ENCODE results near the gene POFUT2.
"Not testable (repeated sequence)": the region's sequence is repeated elsewhere in the genome, so short reads cannot be mapped to it uniquely, and the experiment has no call there.

The POFUT2 gene

DNA sequence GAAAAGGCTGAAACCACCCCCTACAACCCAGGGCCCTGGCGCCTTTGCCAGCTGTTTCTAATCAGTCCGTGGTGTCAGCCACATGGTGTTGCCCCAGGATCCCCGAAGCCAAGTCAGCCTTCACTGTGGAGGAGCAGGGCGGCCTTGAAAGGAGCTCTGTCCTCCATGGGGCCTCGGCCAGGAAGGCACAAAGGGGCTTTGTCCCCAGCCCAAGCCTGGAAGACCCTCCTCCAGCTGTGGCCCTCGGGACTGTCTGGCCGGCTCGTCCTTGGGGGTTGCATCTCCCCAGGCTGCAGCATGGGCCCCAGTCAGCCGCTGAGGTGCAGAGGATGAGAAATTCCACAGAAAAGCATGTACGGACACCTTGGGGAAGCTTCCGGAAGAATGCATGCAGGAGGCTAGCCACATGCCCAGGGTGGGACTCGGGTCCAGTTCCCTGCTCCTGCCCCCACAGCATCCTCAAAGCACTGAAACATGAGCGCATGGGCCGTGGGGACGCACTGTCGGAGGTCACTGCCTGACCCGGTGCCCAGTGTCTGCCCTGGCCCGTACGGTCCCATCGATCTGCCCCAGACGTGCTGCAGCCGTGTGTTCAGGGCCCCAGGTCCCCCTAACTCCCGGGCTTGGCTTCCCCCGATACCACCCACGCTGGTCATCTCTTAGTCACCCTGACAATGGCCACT lies 38.6 kb upstream of the POFUT2 start:
- DNase-seq, result peak in 1 of 5 donors; percentile 3

DNA sequence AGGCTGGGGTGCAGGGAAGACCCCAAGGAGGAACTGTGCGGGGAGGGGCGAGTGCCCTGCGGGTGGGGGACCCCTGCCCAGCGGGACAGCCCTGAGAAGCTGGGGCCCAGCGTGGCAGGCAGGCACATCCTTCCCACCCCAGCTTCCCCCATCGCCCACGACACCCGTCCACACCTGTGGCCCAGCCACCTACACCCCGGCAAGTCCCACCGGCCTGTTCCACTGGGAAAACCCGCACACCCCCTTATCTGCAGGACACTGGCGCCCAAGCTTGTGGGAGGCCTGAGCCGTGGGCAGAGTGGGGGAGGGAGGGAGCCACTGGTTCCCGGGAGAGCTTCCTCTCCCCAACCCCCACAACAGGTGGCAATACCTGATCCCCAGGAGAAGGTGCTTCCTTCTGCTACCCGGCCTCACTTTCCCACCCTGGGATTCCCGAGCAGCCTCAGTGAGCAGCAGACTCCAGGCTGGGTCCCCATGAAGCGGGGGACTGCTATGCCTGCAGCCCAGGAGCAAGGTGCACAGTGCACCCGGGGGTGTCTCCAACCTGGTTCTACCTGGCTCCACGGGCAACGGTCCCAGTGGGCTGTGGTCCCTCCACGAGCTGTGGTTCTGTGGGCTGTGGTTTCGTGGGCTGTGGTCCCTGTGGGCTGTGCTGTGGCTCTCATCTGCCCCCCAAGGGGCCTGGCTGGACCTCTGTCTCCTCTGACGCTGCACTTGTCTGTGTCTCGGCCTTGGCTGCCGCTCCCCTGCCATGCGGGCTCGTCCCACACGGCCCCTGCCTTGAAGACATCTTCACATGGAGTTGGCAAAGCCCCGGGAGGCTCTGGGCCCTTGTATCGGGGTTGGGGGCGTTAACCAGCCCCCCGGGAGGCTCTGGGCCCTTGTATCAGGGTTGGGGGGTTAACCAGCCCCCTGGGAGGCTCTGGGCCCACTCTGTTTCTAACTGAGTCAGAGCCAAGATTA lies 37.8 kb upstream of the POFUT2 start:
- DNase-seq, result peak in 1 of 5 donors; percentile 6

DNA sequence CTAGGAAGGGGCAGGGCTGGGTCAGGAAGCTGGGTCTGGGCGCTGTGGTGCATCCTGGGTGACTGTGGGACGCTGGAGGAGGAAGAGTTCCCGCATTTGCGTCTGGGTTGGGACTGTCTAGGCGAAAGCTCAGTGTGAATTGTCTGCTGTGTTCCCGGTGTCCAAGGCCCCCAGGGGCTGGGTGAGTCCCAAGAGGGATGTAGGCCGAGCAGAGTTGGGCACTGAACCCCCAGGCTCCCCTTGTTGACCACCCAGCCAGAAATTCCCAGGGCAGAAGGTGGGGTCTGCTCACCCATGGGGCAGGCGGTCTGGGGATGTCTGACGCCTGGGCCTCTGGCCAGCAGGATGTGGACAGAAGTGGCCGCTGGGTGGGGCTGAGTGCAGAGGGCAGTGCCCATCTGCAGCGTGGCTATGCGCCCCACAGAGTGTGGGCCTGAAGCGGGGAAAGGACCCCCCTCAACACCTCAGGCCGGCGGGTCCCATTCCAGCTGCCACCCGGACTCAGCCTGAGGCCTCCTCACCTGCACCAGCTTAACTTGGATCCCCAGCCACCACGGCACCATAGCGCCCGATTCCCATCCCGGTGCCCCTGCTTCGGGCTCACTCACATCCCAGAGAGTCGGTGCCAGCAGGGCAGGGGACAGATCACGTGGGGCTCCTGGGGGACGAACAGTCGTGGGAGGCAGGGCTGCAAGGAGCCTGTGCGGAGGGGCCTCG lies 37.0 kb upstream of the POFUT2 start:
- DNase-seq, result peak in 1 of 5 donors; percentile 13

DNA sequence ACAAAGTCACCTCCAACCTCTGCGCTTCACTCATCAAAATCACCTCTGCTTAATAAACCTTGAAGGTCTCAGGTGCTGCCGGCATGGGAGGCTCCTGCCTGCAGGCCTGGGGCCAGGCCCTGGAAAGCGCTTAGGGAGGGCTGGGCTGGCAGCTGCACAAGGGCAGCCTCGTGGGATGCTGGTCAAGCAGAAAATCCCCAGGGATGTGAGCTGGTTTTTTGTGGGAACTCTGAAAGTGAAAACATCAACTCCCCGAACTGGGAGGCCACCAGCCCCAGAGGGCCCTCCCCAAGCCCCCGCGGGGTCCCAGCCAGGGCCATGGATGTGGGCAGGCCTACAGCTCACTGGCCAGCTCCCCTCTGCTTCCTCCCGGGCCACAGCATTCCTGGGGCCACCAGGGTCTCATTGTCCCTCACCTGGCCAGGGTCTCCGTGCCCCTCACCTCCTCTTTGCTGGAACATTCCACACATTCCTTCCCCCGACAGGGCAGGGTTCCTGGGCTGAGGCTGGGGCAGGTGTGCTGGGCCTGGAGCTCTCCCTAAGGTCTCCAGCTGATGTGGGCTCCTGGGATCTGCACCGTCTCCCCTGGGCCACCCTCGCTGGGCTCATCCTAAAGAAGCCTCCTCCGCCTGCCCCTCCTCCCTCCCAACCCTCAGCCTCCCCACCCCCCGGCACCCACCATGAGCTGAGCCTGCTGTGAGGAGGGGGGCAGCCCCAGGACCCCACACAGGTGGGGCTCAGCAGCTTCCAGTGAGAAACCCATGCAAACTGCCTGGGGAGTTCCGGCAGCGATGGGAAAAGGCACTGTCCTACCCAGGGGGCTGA lies 36.0 kb upstream of the POFUT2 start:
- peak in 1 of 5 donors; percentile 8 for DNase-seq

DNA sequence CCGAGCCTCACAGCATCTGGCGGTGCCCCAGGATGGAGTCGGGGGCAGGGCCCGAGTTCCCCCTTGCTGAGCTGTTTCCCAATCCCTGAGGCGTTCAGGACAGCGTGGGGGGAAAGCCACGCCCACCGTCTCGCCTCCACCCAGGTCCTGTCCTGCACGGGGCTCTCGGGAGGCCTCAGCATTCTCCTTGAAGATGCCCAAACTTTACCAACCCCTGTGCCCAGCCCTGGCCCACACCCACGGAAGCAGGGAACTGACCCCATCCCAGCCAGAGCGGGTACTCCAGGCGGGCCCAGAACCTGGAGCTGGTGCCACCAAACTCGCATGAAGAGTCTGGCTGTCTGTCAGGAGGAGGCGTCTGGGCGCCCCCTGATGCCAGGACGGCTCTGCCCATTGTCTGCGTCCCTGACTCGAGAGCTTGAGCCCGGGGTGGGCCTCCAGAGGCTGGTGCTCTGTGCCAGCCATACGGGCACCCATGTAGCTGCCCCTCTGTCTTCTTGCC lies 35.3 kb upstream of the POFUT2 start:
- peak in 1 of 5 donors; percentile 9 for DNase-seq

DNA sequence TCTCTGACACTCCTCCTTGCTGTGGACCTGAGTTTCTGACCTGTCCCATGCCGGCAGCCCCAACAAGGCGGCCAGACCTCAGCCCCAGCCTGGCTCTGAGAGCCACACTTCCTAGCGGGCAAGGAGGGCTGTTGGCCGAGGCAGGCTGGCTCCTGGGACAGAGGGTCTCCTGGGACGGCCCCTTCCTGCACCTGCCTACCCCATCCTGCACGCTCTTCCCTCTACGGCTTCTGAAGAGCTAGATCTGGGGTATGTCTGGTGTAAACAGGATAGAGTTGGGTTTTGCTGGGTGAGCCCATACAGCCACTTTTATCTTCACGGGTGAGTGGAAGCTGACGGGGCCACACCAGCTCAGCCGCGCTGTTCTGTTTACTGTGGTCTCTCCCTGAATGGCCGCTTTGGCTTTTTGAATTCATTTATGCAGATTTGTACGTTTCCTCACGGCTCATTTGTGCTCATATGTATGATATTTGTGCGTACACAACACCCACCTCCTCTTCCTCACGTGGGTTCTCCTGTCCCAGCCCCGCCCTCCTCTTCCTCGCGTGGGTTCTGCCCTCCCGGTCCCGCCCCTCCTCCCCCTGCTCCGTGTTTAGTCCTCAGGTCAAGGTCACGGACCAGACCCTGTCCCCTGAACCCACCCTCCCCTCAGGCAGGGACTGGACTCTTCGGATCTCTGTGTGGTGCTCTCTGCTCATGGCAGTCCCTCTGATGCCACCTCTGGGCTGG lies 34.7 kb upstream of the POFUT2 start:
- peak in 1 of 5 donors; percentile 7 for DNase-seq

DNA sequence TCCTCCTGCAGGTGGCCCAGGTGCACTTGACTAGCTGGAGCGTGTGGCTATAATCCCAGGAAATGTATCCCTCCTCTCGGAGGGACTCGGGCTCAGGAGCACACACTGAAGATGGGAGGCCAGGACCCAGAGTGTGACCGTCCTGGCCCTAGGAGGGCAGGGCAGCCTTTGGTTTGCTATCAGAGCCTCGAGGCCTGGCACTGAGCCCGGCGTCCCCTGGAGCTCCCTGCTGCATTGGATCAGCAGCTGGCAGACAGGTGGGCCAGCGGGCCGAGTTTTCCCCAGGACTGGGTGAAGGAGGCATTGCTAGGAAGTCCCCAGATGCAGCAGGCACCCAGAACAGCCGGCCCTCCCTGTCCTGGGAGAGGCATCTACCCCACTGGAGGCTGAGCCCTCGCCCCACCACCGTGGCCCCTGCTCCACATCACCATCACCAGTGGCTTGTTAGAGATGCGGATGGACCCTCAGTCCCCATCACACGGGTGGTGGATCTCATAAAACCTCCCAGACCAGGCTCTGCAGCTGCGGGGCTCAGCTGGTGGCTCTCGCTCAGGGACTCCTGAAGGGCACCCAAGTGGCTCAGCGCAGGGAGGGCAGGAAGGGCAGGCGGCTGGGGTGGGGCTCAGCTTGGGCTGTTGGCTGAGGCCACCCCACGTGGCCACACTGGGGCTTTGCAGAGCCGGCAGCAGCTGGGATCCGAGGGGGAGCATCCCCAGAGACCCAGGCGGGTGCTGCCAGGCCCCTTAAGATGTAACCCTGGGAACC lies 32.7 kb upstream of the POFUT2 start:
- DNase-seq, result no peak

DNA sequence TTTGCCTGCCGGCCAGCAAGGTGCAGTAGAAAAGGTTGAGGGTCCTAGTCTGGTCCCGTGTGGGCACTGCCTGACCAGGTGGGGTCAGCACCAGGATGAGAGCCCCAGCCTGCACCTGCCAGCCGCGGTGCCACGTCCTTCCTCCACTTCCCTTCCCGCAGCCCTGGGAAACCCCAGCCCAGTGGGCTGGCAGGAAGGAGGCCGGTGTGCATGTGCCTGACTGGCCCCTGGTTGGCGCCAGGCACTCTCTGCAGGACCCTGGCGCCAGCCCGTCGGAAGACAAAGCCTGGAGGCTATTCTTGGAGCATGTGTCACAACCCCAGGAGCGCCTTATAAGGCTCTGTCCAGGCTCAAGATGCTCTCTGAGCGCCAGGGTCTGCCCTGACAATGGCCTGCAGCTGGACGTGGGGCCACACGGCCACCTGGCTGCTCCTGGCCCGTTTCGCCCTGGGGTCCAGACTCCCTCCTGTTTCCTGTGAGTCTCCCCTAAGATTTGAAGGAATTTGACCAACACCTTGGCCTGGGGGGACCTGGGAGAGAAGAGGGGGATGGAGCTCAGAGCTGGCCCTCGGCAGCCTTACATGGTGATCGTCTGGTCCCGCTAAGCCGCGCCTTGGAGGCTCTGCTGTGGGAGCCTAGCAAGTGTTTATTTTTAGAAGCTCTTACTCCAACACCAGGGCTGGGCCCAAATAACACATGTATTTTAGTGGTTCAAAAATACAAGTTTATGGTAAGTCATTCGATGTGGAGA lies 31.9 kb upstream of the POFUT2 start:
- DNase-seq, result no peak

DNA sequence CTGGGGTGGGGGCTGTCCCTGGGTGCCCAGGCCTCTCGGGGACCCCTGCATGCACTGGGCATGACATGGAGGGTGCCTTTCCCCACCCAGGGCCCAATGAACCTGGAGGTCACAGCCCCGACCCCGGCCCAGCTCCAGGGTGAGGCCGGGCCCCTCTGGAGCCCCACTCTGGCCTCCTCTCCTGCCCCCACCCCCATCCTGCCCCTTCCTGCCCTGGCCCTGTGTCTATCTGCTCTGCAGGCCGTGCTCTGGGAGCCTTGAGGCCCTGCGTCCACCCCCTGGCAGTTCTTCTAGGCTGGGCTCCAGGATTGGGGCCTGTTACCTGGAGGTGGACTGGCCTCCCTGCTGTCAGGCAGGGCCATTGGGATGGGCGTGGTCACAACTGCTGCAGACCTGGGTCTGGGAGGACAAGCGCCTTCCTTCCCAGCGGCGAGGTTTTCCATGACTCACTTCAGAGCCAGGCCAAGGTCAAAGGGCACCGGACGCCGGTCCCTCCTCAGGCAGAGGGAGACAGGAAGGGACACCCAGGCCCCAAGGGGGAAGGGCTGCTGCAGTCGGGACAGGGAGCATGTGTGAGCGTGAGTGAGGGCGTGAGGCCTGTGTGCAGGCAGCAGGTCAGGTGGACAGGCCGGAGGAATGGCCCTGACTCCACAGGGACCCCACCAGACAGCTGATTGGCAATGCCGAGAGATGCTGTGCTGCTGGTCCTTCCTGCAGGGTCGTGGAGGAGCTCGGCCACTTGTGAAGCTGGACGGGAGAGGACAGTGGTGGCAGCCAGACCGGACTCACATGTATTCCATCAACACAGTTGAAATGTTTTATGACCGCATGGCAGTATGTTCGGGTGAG lies 31.1 kb upstream of the POFUT2 start:
- no peak for DNase-seq

DNA sequence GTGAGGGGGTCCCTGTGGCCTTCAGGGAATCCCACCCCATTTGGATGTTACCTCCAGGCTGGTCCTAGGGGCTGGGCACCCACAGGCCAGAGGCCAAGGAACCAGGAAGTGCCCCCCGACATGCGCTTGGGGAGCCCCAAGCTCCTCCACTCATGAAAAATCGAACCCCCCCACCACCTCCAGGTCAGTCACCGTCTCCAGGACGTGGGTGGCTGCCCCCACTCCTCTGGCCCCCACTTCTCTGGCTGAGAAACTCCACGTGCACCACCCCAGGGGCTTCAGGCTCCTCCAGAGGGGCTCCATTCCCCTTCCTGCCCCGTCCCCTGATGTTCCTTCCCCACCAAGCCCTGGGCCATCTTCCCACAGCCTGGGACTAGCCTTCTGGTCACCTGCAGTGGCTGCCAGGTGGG lies 30.5 kb upstream of the POFUT2 start:
- DNase-seq, result no peak

DNA sequence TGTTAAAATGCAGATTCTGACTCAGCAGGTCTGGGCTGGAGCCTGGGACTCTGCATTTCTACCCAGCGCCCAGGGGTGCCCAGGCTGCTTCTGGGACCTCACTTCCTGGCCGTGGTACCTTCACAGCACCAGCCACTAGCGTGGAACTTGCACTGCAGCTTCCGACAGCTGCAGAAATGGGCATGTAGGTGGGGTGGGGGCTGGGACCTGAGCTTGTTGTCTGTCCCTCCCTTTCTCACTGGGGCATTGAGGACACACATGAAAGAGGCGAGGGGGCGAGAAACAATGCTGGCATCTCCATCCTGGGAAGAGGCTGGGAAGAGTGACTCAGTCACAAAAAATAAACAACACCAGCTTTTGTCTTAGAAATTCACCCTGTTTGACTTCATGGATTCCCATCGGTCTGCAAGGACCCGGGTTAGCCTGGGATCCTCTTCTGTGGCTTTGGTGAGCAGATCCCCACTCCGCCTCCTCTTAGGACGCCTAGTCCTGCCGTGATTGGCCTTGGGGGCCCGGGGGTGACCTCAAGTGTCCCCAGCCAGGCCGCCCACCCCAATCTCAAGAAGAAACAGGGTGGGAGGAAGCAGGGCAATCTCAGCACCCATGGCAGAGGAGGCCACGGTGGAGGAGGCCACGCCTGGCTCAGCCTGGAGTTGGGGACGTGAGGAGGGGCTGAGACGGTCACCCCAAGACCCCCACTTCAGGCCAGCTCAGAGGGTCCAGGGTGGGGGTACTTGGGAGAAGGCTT lies 29.9 kb upstream of the POFUT2 start:
- DNase-seq, result no peak

DNA sequence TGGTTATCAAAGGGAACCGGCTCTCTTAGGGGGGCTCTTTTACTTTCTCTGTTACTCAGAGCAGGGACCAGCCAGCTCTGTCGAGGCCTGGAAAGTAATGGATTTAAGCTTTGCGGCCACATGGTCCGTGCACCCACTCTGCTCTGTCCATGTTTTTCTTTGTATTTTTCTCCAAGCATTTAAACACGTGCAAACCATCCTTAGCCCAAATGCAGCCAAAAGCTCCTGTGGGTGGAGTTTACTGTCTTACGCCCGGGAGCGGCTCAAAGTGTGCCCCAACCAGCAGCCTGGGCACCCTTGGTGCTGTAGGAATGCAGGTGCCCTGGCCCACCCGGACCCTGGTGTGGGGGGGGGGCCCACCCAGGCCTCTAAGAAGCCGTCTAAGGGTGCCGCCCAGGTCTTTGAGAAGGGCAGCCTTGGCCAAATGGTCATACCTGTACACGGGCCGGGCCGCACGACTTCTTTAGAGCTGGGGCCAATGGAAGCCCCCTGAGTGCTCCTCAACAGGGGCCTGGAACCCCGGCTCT lies 29.2 kb upstream of the POFUT2 start:
- no peak for DNase-seq

DNA sequence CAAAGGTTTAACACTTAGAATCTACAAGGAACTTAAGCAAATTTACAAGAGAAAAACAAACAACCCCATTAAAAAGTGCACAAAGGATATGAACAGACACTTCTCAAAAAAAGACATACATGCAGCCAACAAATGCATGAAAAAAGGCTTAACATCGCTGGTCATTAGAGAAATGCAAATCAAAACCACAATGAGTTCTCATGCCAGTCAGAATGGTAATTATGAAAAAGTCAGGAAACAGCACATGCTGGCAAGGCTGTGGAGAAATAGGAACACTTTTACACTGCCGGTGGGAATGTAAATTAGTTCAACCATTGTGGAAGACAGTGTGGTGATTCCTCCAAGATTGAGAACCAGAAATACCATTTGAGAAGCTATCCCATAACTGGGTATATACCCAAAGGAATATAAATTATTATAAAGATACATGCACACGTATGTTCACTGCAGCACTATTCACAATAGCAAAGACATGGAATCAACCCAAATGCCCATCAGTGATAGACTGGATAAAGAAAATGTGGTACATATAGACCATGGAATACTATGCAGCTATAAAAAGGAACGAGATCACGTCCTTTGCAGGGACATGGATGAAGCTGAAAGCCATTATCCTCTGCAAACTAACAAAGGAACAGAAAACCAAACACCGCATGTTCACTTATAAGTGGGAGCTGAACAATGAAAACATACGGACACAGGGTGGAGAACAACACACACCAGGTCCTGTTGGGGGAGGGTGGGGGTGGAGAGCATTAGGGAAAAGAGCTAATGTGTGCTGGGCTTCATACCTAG lies 28.2 kb upstream of the POFUT2 start:
- not testable (repeated sequence) for DNase-seq

DNA sequence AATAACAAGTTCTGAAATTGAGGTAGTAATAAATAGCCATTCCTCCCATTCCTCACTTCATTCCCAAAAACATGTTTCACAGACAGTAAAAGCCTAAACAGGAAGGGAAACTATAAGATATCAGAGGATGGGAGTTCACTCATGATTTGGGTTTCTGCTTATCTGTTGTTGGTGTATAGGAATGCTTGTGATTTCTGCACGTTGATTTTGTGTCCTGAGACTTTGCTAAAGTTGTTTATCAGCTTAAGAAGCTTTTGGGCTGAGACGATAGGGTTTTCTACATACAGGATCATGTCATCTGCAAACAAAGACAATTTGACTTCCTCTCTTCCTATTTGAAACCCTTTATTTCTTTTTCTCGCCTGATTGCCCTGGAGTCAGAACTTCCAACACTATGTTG lies 26.0 kb upstream of the POFUT2 start:
- DNase-seq, result no peak

DNA sequence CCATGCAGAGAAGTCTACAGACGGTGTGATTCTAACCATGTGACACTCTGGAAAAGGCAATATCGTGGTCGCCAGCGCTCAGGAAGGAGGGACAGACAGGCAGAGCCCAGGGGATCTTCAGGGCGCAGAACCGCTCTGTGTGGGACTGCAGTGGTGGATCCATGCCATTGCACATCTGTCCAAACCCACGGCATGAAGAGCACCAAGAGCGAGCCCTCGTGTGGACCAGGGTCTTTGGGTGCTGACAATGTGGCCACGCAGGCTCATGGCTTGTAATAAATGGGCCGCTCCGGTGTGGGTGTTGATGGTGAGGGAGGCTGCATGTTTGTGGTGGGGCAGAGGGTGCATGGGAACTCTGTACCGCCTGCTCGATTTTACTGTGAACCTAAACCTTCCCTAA lies 25.3 kb upstream of the POFUT2 start:
- no peak for DNase-seq

DNA sequence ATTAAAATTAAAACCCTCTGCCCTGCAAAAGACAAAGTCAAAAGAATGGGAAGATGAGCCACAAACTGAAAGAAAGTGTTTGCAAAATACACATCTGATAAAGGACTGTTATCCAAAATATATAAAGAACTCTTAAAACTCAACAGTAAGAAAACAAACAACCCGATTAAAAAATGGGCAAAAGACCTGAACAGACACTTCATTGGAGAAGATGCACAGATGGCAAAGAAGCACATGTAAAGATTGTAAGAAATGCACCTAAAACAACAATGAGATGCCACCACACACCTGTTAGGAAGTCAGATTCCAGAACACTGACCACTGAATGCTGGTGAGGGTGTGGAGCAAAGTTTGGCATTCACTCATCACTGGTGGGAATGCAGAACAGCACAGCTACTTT lies 24.6 kb upstream of the POFUT2 start:
- DNase-seq, result no peak

DNA sequence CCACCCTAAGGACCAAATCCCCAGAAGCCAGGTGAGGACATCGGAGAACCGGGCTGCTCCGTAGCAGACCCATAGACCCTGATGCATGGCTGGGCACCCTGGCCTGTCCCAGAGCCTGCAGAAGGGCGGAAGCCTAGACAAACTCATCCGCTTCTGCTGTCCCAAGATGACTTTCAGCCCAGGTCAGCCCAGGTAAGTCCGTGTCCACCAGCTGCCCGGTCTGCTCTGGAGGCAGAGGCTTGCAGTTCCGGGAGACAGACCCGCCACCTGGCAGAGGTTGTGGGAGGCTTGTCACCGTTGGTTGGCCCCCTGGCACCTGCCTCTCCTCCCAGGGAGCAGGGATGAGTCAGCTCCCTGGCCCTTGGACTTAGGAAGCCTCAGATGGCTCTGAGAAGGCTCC lies 22.8 kb upstream of the POFUT2 start:
- peak in 1 of 5 donors; percentile 3 for DNase-seq
